HEK293 (cell line): Measurements from ENCODE around the gene SEMA3D.
A peak's percentile ranks its signal among the peaks of the same experiment; 100 is the strongest.

Experiments
- CTCF ChIA-PET: fragments of 350-600 bp; formaldehyde crosslinking; extraction: SDS; loops from one replicate; lab custom pipeline; 2021; ENCODE audit warnings: antibody characterized with exemption; lab: Yijun Ruan, JAX
- POLR2A ChIA-PET: fragments of 300-600 bp; formaldehyde crosslinking; extraction: SDS; loops from one replicate; lab custom pipeline; 2020; ENCODE audit warnings: antibody characterized with exemption, inconsistent platforms; lab: Yijun Ruan, JAX
- H3K27ac ChIP-seq: fragments of 200-500 bp; sonication (Bioruptor generic); 2 replicates; pipeline ENCODE4 v1.5.1; 2014; ENCODE audit warnings: low read depth, low read length, control low read depth, inconsistent platforms; ENCODE audit errors: extremely low read depth
- H3K36me3 ChIP-seq, 2 experiments: fragments of 200-500 bp in 1 of 2; sonication (Bioruptor generic) in 1 of 2; 1 replicate in 1 of 2; 2 replicates in 1 of 2; pipeline ENCODE4 v1.5.1; 2014 to 2017; ENCODE audit warnings: inconsistent platforms in 2 of 2, low read length in 2 of 2; ENCODE audit not compliant: control insufficient read depth in 2 of 2, insufficient read depth in 1 of 2
- H3K4me1 ChIP-seq: fragments of 200-500 bp; sonication (Bioruptor generic); 2 replicates; pipeline ENCODE4 v1.5.1; 2014; ENCODE audit warnings: mild to moderate bottlenecking, low read length, inconsistent platforms; ENCODE audit not compliant: control insufficient read depth, insufficient read depth
- H3K4me3 ChIP-seq: 2 replicates; pipeline ENCODE4 v1.5.1; 2011; ENCODE audit warnings: low read depth, mild to moderate bottlenecking, control low read depth, low read length, moderate library complexity
- H3K9me3 ChIP-seq: fragments of 200-500 bp; sonication (Bioruptor generic); 2 replicates; pipeline ENCODE4 v1.5.1; 2014; ENCODE audit warnings: low read depth, low read length, inconsistent platforms; ENCODE audit not compliant: control insufficient read depth, insufficient read depth
- BCL11A ChIP-seq: fragments of 450-650 bp; formaldehyde crosslinking; IDR thresholded peaks from 2 replicates; pipeline ENCODE4 v1.5.1; 2016; ENCODE audit warnings: low read depth, missing biosample characterization, missing genetic modification characterization
- BCL11B ChIP-seq: fragments of 450-650 bp; formaldehyde crosslinking; IDR thresholded peaks from 2 replicates; pipeline ENCODE4 v1.5.1; 2016; ENCODE audit warnings: low read depth, missing biosample characterization, missing genetic modification characterization
- EGR2 ChIP-seq: fragments of 450-650 bp; formaldehyde crosslinking; IDR thresholded peaks from 2 replicates; pipeline ENCODE4 v1.5.1; 2016; ENCODE audit warnings: low read depth, missing biosample characterization, missing genetic modification characterization
- FEZF1 ChIP-seq: fragments of 450-650 bp; formaldehyde crosslinking; IDR thresholded peaks from 2 replicates; pipeline ENCODE4 v1.5.1; 2016; ENCODE audit warnings: missing biosample characterization, missing genetic modification characterization
- HOXA7 ChIP-seq: sonication (generic); formaldehyde crosslinking; IDR thresholded peaks from 2 replicates; pipeline ENCODE4 v1.8.1; 2022; ENCODE audit warnings: missing genetic modification reagents, borderline replicate concordance
- MEIS1 ChIP-seq: sonication (generic); formaldehyde crosslinking; IDR thresholded peaks from 2 replicates; pipeline ENCODE4 v1.8.1; 2022; ENCODE audit warnings: missing genetic modification reagents, mild to moderate bottlenecking, borderline replicate concordance
- SALL2 ChIP-seq: fragments of 450-650 bp; formaldehyde crosslinking; IDR thresholded peaks from 2 replicates; pipeline ENCODE4 v1.5.0; 2017; ENCODE audit warnings: missing biosample characterization, mild to moderate bottlenecking, missing genetic modification characterization, borderline replicate concordance
- ZBTB21 ChIP-seq: fragments of 450-650 bp; formaldehyde crosslinking; IDR thresholded peaks from 2 replicates; pipeline ENCODE4 v1.5.1; 2017; ENCODE audit warnings: missing biosample characterization, missing genetic modification characterization
- ZNF133 ChIP-seq: fragments of 450-650 bp; formaldehyde crosslinking; IDR thresholded peaks from 2 replicates; pipeline ENCODE4 v1.5.1; 2016; ENCODE audit warnings: missing biosample characterization, missing genetic modification characterization
- ZNF23 ChIP-seq: fragments of 450-650 bp; formaldehyde crosslinking; IDR thresholded peaks from 2 replicates; pipeline ENCODE4 v1.5.1; 2016; ENCODE audit warnings: missing biosample characterization, missing genetic modification characterization, borderline replicate concordance
- ZNF394 ChIP-seq: fragments of 450-650 bp; formaldehyde crosslinking; IDR thresholded peaks from 2 replicates; pipeline ENCODE4 v1.5.1; 2016; ENCODE audit warnings: missing biosample characterization, missing genetic modification characterization, mild to moderate bottlenecking, moderate library complexity, borderline replicate concordance
- ZNF501 ChIP-seq: fragments of 450-650 bp; formaldehyde crosslinking; IDR thresholded peaks from 2 replicates; pipeline ENCODE4 v1.5.1; 2016; ENCODE audit warnings: missing biosample characterization, missing genetic modification characterization
- ZNF654 ChIP-seq: fragments of 450-650 bp; formaldehyde crosslinking; IDR thresholded peaks from 2 replicates; pipeline ENCODE4 v1.5.1; 2016; ENCODE audit warnings: low read depth, missing biosample characterization, missing genetic modification characterization
- ZNF660 ChIP-seq: fragments of 450-650 bp; IDR thresholded peaks from 2 replicates; pipeline ENCODE4 v1.5.1; 2018; ENCODE audit warnings: missing biosample characterization, mild to moderate bottlenecking, missing genetic modification characterization
- ZNF701 ChIP-seq: fragments of 450-650 bp; formaldehyde crosslinking; IDR thresholded peaks from 2 replicates; pipeline ENCODE4 v1.5.1; 2016; ENCODE audit warnings: missing biosample characterization, missing genetic modification characterization
- ZNF76 ChIP-seq: fragments of 450-650 bp; formaldehyde crosslinking; IDR thresholded peaks from 2 replicates; pipeline ENCODE4; 2016; ENCODE audit warnings: low read depth, missing biosample characterization, missing genetic modification characterization, borderline replicate concordance
- ZSCAN30 ChIP-seq: fragments of 450-650 bp; IDR thresholded peaks from 2 replicates; pipeline ENCODE4 v1.5.1; 2018; ENCODE audit warnings: missing biosample characterization, mild to moderate bottlenecking, missing genetic modification characterization, moderate library complexity
- TF ChIP-seq, protein P1 (sequence below): fragments of 450-650 bp; formaldehyde crosslinking; IDR thresholded peaks from 2 replicates; pipeline ENCODE4 v1.5.1; 2017; ENCODE audit warnings: missing biosample characterization, missing genetic modification characterization
- TF ChIP-seq, protein P2 (sequence below): fragments of 450-650 bp; formaldehyde crosslinking; IDR thresholded peaks from 2 replicates; pipeline ENCODE4 v1.5.1; 2016; ENCODE audit warnings: missing biosample characterization, missing genetic modification characterization, borderline replicate concordance
- TF ChIP-seq, protein P3 (sequence below): fragments of 450-650 bp; formaldehyde crosslinking; IDR thresholded peaks from 2 replicates; pipeline ENCODE4 v1.5.1; 2016; ENCODE audit warnings: missing biosample characterization, missing genetic modification characterization, borderline replicate concordance
- TF ChIP-seq, protein P4 (sequence below): fragments of 450-650 bp; formaldehyde crosslinking; IDR thresholded peaks from 2 replicates; pipeline ENCODE4 v1.5.1; 2016; ENCODE audit warnings: missing biosample characterization, missing genetic modification characterization, low read depth
- TF ChIP-seq, protein P5 (sequence below): fragments of 450-650 bp; formaldehyde crosslinking; IDR thresholded peaks from 2 replicates; pipeline ENCODE4 v1.5.1; 2016; ENCODE audit warnings: missing biosample characterization, missing genetic modification characterization

Gene SEMA3D

DNA sequence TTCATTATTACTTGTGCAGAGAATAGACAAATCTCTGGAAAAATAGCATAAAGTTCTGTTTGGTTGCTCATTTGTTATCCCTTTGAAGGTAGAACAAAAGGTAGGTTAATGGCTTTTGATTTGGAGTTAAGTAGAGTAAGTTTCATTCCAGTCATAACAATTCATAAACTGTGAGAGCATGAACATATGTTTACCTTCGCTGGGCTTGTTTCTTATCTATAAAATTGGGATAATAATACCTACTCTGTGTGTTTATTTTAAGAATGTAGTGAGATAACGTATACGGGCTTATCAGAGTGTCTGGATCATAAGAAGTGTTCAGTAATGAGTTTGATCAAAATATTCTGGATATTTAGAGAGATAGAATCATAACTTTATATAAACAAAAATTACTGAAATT is 155.4 kb downstream of the SEMA3D start (continued):
- TF ChIP-seq, protein P1, sequence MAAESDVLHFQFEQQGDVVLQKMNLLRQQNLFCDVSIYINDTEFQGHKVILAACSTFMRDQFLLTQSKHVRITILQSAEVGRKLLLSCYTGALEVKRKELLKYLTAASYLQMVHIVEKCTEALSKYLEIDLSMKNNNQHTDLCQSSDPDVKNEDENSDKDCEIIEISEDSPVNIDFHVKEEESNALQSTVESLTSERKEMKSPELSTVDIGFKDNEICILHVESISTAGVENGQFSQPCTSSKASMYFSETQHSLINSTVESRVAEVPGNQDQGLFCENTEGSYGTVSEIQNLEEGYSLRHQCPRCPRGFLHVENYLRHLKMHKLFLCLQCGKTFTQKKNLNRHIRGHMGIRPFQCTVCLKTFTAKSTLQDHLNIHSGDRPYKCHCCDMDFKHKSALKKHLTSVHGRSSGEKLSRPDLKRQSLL (tag by site-specific recombination) = no peak
- TF ChIP-seq ZNF23 (no peak), ZNF394 (no peak), ZNF76 (tag by site-specific recombination) (no peak), FEZF1 (peak; percentile 70), ZSCAN30 (tag by site-specific recombination) (no peak), BCL11A (tag by site-specific recombination) (no peak), HOXA7 (CRISPR knock-in tag) (no peak), SALL2 (tag by site-specific recombination) (no peak), ZBTB21 (tag by site-specific recombination) (no peak), MEIS1 (CRISPR knock-in tag) (no peak), ZNF660 (tag by site-specific recombination) (no peak)
- TF ChIP-seq, protein P2, sequence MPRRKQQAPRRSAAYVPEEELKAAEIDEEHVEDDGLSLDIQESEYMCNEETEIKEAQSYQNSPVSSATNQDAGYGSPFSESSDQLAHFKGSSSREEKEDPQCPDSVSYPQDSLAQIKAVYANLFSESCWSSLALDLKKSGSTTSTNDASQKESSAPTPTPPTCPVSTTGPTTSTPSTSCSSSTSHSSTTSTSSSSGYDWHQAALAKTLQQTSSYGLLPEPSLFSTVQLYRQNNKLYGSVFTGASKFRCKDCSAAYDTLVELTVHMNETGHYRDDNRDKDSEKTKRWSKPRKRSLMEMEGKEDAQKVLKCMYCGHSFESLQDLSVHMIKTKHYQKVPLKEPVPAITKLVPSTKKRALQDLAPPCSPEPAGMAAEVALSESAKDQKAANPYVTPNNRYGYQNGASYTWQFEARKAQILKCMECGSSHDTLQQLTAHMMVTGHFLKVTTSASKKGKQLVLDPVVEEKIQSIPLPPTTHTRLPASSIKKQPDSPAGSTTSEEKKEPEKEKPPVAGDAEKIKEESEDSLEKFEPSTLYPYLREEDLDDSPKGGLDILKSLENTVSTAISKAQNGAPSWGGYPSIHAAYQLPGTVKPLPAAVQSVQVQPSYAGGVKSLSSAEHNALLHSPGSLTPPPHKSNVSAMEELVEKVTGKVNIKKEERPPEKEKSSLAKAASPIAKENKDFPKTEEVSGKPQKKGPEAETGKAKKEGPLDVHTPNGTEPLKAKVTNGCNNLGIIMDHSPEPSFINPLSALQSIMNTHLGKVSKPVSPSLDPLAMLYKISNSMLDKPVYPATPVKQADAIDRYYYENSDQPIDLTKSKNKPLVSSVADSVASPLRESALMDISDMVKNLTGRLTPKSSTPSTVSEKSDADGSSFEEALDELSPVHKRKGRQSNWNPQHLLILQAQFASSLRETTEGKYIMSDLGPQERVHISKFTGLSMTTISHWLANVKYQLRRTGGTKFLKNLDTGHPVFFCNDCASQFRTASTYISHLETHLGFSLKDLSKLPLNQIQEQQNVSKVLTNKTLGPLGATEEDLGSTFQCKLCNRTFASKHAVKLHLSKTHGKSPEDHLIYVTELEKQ (tag by site-specific recombination) = no peak

DNA sequence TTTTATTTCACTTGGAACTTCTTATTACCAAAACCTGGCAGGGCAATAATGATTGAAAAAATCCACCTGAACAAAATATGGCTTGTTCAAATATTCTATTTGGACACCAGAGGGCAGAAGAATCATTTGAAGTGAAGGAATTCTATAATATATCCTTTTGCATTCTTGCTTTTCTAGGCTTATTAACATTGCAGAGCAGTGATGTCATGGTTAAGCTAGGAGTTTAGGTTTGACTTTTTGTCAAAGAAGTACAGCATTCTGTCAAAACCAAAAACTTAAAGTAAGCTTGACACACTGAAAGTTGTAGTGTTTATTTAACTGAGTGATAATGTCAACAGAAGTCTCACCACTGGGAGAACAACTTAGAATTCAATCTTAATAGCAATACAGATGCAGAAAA is 156.0 kb downstream of the SEMA3D start:
- CTCF ChIA-PET = interaction anchor here (0.6 to 3.3 kb wide), 23 partner anchors 11 to 1614 kb away, joined by 3 to 31 read pairs (median 4); no protein-coding TSS in a partner anchor
- TF ChIP-seq ZNF133 (tag by site-specific recombination) (no peak), ZSCAN30 (tag by site-specific recombination) (peak; percentile 69; the same call in 1 of the 2 replicates), ZNF501 (0 out of 2 replicates have a peak, but pooled peaks have one; percentile 19), ZNF701 (no peak), ZNF654 (peak; percentile 74), FEZF1 (no peak), EGR2 (tag by site-specific recombination) (no peak), BCL11B (no peak)
- TF ChIP-seq, protein P3, sequence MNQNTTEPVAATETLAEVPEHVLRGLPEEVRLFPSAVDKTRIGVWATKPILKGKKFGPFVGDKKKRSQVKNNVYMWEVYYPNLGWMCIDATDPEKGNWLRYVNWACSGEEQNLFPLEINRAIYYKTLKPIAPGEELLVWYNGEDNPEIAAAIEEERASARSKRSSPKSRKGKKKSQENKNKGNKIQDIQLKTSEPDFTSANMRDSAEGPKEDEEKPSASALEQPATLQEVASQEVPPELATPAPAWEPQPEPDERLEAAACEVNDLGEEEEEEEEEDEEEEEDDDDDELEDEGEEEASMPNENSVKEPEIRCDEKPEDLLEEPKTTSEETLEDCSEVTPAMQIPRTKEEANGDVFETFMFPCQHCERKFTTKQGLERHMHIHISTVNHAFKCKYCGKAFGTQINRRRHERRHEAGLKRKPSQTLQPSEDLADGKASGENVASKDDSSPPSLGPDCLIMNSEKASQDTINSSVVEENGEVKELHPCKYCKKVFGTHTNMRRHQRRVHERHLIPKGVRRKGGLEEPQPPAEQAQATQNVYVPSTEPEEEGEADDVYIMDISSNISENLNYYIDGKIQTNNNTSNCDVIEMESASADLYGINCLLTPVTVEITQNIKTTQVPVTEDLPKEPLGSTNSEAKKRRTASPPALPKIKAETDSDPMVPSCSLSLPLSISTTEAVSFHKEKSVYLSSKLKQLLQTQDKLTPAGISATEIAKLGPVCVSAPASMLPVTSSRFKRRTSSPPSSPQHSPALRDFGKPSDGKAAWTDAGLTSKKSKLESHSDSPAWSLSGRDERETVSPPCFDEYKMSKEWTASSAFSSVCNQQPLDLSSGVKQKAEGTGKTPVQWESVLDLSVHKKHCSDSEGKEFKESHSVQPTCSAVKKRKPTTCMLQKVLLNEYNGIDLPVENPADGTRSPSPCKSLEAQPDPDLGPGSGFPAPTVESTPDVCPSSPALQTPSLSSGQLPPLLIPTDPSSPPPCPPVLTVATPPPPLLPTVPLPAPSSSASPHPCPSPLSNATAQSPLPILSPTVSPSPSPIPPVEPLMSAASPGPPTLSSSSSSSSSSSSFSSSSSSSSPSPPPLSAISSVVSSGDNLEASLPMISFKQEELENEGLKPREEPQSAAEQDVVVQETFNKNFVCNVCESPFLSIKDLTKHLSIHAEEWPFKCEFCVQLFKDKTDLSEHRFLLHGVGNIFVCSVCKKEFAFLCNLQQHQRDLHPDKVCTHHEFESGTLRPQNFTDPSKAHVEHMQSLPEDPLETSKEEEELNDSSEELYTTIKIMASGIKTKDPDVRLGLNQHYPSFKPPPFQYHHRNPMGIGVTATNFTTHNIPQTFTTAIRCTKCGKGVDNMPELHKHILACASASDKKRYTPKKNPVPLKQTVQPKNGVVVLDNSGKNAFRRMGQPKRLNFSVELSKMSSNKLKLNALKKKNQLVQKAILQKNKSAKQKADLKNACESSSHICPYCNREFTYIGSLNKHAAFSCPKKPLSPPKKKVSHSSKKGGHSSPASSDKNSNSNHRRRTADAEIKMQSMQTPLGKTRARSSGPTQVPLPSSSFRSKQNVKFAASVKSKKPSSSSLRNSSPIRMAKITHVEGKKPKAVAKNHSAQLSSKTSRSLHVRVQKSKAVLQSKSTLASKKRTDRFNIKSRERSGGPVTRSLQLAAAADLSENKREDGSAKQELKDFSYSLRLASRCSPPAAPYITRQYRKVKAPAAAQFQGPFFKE (tag by site-specific recombination) = no peak
- TF ChIP-seq, protein P4, sequence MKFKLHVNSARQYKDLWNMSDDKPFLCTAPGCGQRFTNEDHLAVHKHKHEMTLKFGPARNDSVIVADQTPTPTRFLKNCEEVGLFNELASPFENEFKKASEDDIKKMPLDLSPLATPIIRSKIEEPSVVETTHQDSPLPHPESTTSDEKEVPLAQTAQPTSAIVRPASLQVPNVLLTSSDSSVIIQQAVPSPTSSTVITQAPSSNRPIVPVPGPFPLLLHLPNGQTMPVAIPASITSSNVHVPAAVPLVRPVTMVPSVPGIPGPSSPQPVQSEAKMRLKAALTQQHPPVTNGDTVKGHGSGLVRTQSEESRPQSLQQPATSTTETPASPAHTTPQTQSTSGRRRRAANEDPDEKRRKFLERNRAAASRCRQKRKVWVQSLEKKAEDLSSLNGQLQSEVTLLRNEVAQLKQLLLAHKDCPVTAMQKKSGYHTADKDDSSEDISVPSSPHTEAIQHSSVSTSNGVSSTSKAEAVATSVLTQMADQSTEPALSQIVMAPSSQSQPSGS (tag by site-specific recombination) = peak; percentile 64; the same call in 1 of the 2 replicates
- TF ChIP-seq, protein P5, sequence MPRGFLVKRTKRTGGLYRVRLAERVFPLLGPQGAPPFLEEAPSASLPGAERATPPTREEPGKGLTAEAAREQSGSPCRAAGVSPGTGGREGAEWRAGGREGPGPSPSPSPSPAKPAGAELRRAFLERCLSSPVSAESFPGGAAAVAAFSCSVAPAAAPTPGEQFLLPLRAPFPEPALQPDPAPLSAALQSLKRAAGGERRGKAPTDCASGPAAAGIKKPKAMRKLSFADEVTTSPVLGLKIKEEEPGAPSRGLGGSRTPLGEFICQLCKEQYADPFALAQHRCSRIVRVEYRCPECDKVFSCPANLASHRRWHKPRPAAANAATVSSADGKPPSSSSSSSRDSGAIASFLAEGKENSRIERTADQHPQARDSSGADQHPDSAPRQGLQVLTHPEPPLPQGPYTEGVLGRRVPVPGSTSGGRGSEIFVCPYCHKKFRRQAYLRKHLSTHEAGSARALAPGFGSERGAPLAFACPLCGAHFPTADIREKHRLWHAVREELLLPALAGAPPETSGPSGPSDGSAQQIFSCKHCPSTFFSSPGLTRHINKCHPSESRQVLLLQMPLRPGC (tag by site-specific recombination) = peak; percentile 55; the same call in 1 of the 2 replicates

More for the DNA sequence above, 156.0 kb downstream of the SEMA3D start:
- no peaks in the 10 kb centered on the region for H3K36me3 ChIP-seq
- H3K4me1 ChIP-seq = peaks cover 21% of the 10 kb centered on the region
- no peak overlapping the region for H3K4me3 ChIP-seq
- POLR2A ChIA-PET = interaction anchor here (0.6 kb wide), 1 partner anchor 836 kb away, joined by 4 read pairs; the partner anchor contains the start of gene SEMA3A
- no peaks in the 10 kb centered on the region for H3K9me3 ChIP-seq
- no peak overlapping the region for H3K27ac ChIP-seq
